ENCODE data around the gene ZBTB38.
A peak's percentile ranks its signal among the peaks of the same experiment; 100 is the strongest.

ZBTB38 gene

GRCh38 chr3:141387516-141387915 lies 19.2 kb downstream of the ZBTB38 start:
- no peak for DNase-seq

- no peak for DNase-seq
Measured at GRCh38 chr3:141388395-141388794, 20.1 kb downstream of the ZBTB38 start.

GRCh38 chr3:141388823-141389621 lies 20.7 kb downstream of the ZBTB38 start:
- no peak for DNase-seq

- no peak for DNase-seq
Measured at GRCh38 chr3:141389703-141390102, 21.4 kb downstream of the ZBTB38 start.

DNA sequence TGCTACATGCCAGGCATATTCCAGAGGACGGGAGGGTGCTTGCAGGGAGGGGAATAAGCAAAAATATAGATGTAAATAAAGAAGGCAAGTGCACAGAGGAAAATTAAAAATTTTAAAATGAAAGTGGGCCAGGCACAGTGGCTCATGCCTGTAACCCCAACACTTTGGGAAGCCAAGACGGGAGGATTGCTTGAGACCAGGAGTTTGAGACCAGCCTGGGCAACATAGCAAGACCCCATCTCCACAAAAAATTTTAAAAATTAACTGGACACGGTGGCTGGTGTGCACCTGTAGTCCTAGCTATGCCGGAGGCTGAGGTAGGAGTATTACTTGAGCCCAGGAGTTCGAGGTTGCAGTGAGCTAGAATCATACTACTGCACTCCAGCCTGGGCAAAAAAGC lies 22.4 kb downstream of the ZBTB38 start:
- DNase-seq: no peak

DNA sequence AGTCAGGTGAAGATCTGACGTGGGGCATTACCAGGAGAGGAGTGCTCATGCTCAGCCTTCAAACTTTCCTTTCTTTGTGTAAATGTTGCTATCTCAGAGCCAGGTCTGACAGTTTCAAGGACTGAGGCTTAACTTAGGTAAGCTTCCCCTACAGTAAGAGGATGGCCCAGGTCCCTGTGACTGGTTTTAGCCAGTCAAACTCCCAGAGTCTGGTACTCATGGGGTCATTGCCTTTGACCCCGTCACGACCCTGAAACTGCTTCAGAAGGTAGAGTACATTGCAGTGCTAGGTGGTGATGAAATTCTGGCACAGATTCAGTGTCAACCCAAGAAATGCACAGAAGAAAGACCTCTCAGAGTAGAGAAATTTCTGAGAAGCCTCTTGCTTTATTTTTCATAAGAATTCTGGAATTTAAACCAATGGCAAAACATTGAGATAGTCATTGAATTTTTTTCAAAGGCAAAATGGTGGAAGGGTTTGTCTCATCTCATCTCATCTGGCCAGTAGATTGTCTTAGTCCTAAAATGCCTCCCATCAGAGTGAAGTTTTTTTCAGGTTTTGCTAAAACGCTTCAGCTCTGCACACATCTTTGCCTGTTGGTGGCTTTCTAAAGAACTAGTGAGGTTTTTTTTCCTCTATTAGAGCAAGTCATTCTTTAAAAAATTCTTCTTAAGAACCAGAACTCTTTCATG lies 23.1 kb downstream of the ZBTB38 start:
- no peak for DNase-seq

DNA sequence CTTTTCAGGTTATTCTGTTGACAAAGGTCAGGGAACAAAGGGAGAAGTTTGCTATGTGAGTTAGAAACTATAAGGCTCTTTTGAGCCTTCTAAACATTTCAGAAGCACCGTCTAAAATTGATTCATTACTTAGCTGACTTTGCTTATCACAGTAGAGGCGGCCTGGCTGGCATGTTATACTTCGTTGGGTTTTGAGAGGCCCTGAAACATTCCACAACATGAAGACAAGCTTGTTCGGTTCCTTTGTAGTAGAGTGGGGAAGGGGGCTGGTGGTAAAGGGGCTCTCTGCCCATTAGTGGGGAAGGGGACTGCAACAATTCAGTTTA lies 23.6 kb downstream of the ZBTB38 start:
- DNase-seq: no peak

GRCh38 chr3:141392416-141392815 lies 24.1 kb downstream of the ZBTB38 start:
- no peak for DNase-seq

GRCh38 chr3:141392897-141393734 lies 24.8 kb downstream of the ZBTB38 start:
- DNase-seq: peak; percentile 56

GRCh38 chr3:141393735-141394076 lies 25.4 kb downstream of the ZBTB38 start:
- no peak for DNase-seq

GRCh38 chr3:141394560-141394959 lies 26.3 kb downstream of the ZBTB38 start:
- no peak for DNase-seq

DNA sequence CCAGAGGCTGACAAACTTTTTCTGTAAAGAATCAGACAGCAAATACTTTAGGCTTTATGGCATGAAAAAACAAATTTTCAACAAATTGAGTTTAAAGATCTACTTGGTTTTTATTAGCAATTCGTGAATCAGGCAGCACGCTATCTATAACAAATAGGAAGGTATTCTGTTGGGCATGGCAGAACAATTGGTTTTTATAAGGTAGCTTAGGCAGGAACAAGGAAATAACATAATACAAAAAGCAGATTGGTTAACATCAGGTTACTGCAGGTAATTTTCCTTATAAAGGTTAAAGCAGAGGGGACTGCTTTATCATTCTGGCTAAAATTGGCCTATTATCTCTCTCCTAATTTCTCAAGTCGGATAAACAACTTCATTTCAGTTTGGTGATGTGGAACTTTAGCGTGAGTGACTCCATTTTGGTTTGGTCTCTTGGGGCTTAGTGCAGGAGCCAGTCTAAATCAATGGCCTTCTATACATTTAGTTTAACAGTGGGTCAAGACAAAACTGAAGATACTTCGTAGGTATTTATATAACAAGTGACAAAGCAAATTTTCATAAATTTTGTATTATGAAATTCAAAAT lies 26.8 kb downstream of the ZBTB38 start:
- DNase-seq: no peak

DNA sequence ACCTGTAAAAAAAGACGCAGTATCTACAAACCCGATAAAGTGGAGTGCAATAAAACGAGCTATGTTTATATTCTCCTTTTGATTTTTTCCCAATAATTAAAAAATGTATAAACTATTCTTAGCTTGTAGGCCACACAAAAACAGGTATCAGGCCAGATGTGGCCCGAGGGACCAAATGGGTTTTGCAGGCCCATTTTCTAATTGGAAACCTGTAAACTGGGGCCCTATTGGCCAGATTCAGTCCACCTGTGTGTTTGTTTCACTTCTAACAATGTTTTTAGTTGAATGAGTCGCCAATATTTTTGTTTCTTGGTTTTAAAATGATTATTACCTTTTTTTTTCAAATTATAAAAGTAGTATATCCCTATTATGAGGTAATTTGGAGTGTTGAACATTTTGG lies 29.7 kb downstream of the ZBTB38 start:
- no peak for DNase-seq

DNA sequence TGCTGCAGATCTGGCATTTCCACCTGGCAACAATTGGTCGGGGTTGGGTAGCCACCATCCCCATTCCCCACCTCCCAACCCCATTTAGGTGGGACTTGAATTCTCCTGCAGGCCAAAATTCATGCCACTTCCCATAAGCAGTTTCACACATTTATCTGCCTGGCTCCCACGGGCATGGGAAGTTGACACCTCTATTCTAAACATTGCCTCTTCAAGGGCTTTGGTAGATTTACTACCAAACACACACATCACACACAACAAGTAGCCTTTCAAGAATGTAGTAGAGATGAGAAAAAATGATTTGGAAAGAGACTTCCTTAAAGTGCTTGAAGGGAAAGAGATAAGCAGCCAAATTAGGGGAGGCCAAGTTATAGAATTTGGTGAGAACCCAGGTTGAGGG lies 30.9 kb downstream of the ZBTB38 start:
- no peak for DNase-seq

DNA sequence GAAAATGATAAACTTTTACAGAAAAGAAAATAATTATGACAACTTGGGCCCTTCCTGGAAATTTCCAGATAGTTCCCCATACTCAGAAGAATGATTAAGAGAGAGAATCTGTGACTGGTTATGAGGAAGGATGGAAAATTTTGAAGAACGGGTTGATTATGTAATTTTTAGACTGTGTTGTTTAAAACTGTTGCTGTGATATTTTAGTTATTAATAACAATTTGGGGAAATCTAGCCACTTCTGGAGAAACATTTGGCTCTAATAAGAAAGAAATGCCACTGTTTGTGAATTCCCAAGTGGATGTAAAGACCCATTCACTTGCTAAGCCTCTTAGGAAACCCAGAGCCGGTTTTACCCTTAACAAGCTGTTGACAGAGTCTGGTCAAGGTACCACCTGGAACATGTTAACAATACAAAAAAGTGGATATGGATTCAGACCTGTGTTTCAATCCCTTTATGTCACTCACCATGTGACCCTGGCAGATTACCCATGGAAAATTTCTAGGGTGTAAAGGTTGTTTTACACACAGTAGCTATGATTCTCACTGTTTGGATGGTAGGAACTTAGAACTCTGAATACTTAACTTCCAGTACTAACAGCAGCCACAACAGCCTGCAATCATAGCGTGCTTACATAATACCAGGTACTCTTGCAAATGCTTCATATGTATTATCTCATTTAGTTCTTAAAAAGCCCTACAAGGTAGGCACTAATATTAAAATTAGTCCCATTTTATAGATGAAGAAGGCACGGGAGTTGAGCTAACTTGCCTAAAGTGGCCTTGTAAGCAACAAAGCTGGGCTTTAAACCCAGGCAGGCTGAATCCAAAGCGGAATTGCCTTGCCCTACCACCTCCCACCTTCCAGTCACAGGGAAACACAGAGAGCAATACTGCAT lies 32.0 kb downstream of the ZBTB38 start:
- no peak for DNase-seq

- no peak for DNase-seq
Measured at GRCh38 chr3:141401095-141401494, 32.8 kb downstream of the ZBTB38 start.

DNA sequence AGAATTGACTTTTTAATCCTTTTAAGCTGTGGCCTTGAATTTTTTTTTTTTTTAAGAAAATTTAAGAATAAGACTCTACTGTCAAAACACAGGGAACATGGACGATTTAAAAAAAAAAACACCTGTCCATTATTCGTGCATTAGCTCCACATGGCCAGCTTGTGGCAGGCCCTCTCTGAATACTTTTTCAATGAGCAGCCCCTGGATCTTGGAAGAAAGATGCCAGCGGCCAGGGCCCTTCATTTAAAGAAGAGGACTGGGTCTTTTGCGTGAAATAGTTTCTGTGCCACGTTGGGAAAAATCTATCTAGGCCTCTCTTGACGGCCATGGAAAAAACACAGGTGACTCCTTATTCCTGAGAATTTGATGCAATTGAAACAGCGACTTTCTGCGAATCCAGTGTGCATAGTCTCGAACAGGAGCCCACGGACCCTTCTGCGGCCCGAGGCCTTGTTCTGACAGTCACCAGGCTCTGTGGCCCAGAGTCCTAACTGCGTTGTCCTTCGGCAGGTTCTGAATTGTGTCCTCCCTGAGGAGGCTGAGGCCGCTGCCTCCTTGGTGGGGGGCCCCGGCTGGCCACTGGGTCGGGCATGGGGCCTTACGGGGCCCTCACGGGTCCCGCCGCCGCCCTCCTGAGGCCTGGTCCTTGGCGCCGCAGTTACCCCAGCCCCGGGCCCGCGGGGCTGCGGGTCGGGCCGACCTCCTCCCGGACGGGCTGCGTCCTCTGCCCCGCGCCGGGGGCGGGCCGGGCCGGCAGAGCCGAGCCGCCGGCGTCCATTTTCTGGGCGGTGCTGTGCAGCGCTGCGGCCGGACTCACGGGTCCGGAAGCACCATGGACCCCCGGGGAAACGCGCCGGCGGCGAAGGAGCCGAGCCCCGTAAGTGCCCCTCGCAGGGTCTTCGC lies 33.5 kb downstream of the ZBTB38 start:
- DNase-seq: peak; percentile 53

- peak; percentile 75 for DNase-seq
Measured at GRCh38 chr3:141402476-141403171, 34.3 kb downstream of the ZBTB38 start.

DNA sequence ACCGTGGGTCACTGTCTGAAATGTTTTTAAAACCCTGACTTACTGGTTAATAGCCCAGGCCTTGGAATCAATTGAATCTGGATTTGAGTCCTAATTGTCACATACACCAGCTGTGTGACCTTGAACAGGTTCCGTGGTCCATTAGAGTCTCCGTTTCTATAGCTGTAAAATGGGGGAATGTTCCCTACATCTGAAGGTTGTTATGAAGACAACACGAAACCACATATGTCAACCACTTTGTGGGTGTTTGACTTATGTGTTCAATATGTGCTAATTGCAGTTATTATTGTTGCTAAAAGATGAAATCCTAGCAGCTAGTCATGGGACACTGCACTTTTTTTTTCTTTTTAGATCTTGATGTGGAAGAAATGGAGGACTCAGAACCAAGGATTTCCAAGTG lies 35.3 kb downstream of the ZBTB38 start:
- DNase-seq: no peak

GRCh38 chr3:141405025-141405424 lies 36.7 kb downstream of the ZBTB38 start:
- DNase-seq: peak; percentile 86

Measured in fibroblast of skin of back (primary cell).